ENCODE data around the gene PROSER2.

GRCh38 chr10:11804336-11804735 lies 18.8 kb upstream of the PROSER2 start:
- TF ChIP-seq CTCF (IDR thresholded peaks at IDR 0.05; ENCODE audit: low read depth, low read length, missing input control) (no peak), RXRA (IDR thresholded peaks at IDR 0.05) (no peak), RAD21 (IDR thresholded peaks at IDR 0.05) (no peak), GABPA (IDR thresholded peaks at IDR 0.05 in 1 of 2, conservative IDR thresholded peaks at IDR 0.05 in 1 of 2) (no peak), JUND (IDR thresholded peaks at IDR 0.05) (no peak)

All from liver (tissue), 3 donors.